Jurkat, Clone E6-1 (cell line): ENCODE data around the gene USP17L30. TPM values are rescaled to one million over a fixed set of nuclear protein-coding genes. Genes with fewer than 3 reads are reported as not detected.
"Not testable (repeated sequence)": the region's sequence is repeated elsewhere in the genome, so short reads cannot be mapped to it uniquely, and the experiment has no call there.

ENCODE experiments used
- DNase-seq: peaks from one replicate; pipeline ENCODE4 v3.0.0-alpha.2; 2011; ENCODE audit warnings: low read depth, low spot score
- H3K4me3 ChIP-seq: 2 replicates; pipeline ENCODE4 v1.5.1; 2011; ENCODE audit warnings: mild to moderate bottlenecking, low read length, control low read depth, moderate library complexity
- polyA plus RNA-seq: library from polyadenylated mRNA; unstranded; fragments of >200 nt; gene quantifications from one replicate; pipeline ENCODE4 v1.2.1, GENCODE V29; 2012; ENCODE audit warnings: missing spikeins; ENCODE audit not compliant: insufficient read length, insufficient read depth

Gene USP17L30
- not detected for polyA plus RNA-seq

- H3K4me3 ChIP-seq, DNase-seq: not testable (repeated sequence)
Measured at GRCh38 chr4:9362829-9363228, at the start of gene USP17L30. USP17L30 (plus strand) TSS chr4:9363129; CDS start chr4:9363129, 0 bp downstream.

- DNase-seq, H3K4me3 ChIP-seq: not testable (repeated sequence)
Measured at GRCh38 chr4:9324191-9324590, 38.7 kb upstream of the USP17L30 start.

- DNase-seq, H3K4me3 ChIP-seq: not testable (repeated sequence)
Measured at GRCh38 chr4:9324865-9325264, 38.1 kb upstream of the USP17L30 start, which contains the start of gene USP17L24. USP17L24 (plus strand) TSS chr4:9325165; CDS start chr4:9325165, 0 bp downstream.

- not testable (repeated sequence) for DNase-seq, H3K4me3 ChIP-seq
Measured at GRCh38 chr4:9329611-9330010, 33.3 kb upstream of the USP17L30 start, which contains the start of gene USP17L25. USP17L25 (plus strand) TSS chr4:9329911; CDS start chr4:9329911, 0 bp downstream.

GRCh38 chr4:9334358-9334757 is 28.6 kb upstream of the USP17L30 start, which contains the start of gene USP17L26:
USP17L26 (plus strand) TSS chr4:9334658; CDS start chr4:9334658, 0 bp downstream.
- not testable (repeated sequence) for H3K4me3 ChIP-seq, DNase-seq

- not testable (repeated sequence) for DNase-seq, H3K4me3 ChIP-seq
Measured at GRCh38 chr4:9339103-9339502, 23.8 kb upstream of the USP17L30 start, which contains the start of gene USP17L5. USP17L5 (plus strand) TSS chr4:9339403; CDS start chr4:9339403, 0 bp downstream.

- H3K4me3 ChIP-seq, DNase-seq: not testable (repeated sequence)
Measured at GRCh38 chr4:9343848-9344247, 19.1 kb upstream of the USP17L30 start, which contains the start of gene USP17L27. USP17L27 (plus strand) TSS chr4:9344148; CDS start chr4:9344148, 0 bp downstream.

GRCh38 chr4:9348593-9348992 is 14.3 kb upstream of the USP17L30 start, which contains the start of gene USP17L28:
USP17L28 (plus strand) TSS chr4:9348893; CDS start chr4:9348893, 0 bp downstream.
- not testable (repeated sequence) for DNase-seq, H3K4me3 ChIP-seq

- not testable (repeated sequence) for H3K4me3 ChIP-seq, DNase-seq
Measured at GRCh38 chr4:9350866-9351265, 12.1 kb upstream of the USP17L30 start.

GRCh38 chr4:9353338-9353737 is 9.6 kb upstream of the USP17L30 start, which contains the start of gene USP17L29:
USP17L29 (plus strand) TSS chr4:9353638; CDS start chr4:9353638, 0 bp downstream.
- not testable (repeated sequence) for H3K4me3 ChIP-seq, DNase-seq

GRCh38 chr4:9379881-9380280 is 17.0 kb downstream of the USP17L30 start:
- not testable (repeated sequence) for H3K4me3 ChIP-seq, DNase-seq

- not testable (repeated sequence) for DNase-seq
Measured at GRCh38 chr4:9381012-9381534, 18.1 kb downstream of the USP17L30 start.

GRCh38 chr4:9384126-9384525 is 21.2 kb downstream of the USP17L30 start:
- H3K4me3 ChIP-seq = no peak overlapping the region
- no peak for DNase-seq

More at GRCh38 chr4:9381012-9381534, 18.1 kb downstream of the USP17L30 start:
- H3K4me3 ChIP-seq = peak overlapping the region; percentile 51

GRCh38 chr4:9389001-9389400 is 26.1 kb downstream of the USP17L30 start:
- not testable (repeated sequence) for H3K4me3 ChIP-seq
- peak; percentile 18 for DNase-seq

GRCh38 chr4:9405774-9406173 is 42.8 kb downstream of the USP17L30 start:
- not testable (repeated sequence) for DNase-seq, H3K4me3 ChIP-seq

GRCh38 chr4:9406491-9406890 is 43.6 kb downstream of the USP17L30 start:
- DNase-seq, H3K4me3 ChIP-seq: not testable (repeated sequence)

- DNase-seq = no peak
- H3K4me3 ChIP-seq = no peak overlapping the region
Measured at GRCh38 chr4:9409793-9410192, 46.9 kb downstream of the USP17L30 start.
